NCI-H2196 (cell line): ENCODE data around the gene P2RY11.
A peak's percentile ranks its signal among the peaks of the same experiment; 100 is the strongest.

Experiments
- DNase-seq: peaks from one replicate; lab custom pipeline; 2025; ENCODE audit not compliant: unreplicated experiment; lab: John Stamatoyannopoulos, UW

P2RY11 gene

GRCh38 chr19:10111405-10111811 lies at the start of gene P2RY11:
Gene P2RY11 (plus strand): TSS chr19:10111693. CDS start chr19:10111722, 29 bp downstream.
- no peak for DNase-seq

- no peak for DNase-seq
These were observed 49.7 kb upstream of the P2RY11 start for GRCh38 chr19:10061717-10062310.

DNA sequence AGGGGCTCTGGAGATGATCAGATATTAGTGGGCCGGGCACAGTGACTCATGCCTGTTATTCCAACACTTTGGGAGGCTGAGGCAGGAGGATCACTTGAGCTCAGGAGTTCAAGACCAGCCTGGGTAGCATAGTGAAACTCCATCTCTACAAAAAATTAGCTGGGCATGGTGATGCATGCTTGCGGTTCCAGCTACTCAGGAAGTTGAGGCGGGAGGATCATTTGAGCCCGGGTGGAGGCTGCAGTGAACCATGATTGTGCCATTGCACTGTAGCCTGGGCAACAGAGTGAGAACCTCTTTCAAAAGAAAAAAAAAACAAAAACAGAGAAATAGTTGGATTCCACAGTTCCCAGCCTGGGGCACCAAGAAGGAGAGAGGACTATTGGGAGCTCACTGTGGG lies 43.3 kb upstream of the P2RY11 start:
- no peak for DNase-seq

DNA sequence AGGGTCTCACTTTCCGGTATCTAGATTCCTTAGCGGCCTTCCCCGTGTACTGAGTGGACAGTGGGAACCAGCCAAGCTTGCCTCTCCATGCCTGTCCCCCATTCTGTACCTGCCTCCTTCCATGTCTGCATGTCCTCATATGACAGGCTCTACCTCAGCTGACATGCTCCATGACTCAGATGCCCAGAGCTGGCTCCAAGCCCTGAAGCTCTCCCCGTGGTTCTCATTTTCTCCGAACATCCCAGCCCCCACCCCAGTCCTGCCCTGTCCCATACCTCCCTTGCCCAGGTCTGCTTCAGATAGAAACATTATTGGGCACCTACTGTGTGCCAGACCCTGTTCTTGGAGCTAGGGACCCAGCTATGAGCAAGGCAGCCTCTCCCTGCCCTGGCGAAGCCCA lies 42.4 kb upstream of the P2RY11 start:
- no peak for DNase-seq

- DNase-seq, result no peak
These were observed 40.6 kb upstream of the P2RY11 start for GRCh38 chr19:10070730-10071446.

DNA sequence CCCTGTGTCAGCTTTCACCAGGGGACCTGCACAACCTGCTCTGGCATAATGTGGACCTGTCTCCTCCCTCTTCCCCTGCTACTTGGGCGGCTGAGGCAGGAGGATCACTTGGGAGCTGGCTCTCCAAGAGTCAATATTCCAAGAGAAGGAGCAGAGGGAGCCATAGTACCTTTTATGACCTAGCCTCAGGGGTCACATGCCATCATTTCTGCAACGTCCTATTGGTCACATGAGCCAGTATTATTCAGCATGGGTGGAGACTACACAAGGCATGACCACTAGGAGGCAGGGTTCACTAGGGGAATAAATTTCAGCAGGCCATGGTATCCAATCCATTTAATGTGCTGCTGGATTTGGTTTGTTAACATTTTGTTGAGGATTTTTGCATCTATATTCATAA lies 37.3 kb upstream of the P2RY11 start:
- DNase-seq, result no peak

DNA sequence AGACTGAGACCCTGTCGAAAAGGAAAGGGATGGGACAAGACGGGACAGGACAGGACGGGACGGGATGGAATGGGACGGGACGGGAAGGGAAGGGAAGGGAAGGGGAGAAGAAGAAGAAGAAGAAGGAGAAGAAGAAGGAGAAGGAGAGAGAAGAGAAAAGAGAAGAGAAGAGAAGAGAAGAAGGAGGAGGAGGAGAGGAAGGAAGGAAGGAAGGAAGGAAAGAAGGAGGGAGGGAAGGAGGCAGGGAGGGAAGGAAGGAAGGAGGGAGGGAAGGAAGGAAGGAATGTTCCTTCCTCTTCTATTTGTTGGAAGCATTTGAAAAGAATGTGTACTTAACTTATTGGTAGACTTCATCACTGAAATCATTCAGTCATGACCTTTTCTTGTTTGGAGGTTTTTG lies 35.0 kb upstream of the P2RY11 start:
- no peak for DNase-seq

GRCh38 chr19:10078329-10078728 lies 33.2 kb upstream of the P2RY11 start:
- DNase-seq, result no peak

DNA sequence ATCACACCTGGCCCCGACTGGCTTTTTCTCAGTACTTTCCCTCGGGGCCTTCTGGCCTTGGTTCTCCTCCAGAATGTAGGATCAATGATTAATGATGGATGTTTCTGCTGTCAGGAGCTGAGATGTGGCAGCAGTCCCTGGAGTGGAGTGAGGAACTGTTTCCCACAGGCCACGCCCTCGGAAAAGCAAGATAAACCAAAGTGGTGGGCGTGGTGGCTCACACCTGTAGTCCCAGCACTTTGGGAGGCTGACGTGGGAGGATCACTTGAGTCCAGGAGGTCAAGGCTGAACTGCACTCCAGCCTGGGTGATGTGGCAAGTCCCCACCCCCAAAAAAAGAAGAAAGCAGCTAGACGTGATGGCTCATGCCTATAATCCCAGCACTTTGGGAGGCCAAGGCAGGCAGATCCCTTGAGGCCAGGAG lies 32.5 kb upstream of the P2RY11 start:
- DNase-seq, result no peak

DNA sequence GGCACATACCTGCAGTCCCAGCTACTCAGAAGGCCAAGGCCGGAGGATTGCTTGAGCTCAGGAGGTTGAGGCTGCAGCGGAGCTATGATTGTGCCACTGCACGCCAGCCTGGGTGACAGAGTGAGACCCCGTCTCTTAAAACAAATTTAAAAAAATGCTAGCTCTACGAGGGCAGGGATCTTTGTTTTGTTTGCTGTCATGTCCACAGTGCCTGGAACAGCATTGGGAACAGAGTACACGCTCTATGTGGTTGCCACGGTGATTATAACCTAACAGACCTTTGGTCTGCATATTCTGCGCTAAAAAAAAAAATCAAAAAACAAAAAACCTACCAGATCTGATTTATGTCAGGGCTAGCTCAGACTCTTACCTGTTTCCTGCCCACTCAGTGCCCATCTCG lies 27.6 kb upstream of the P2RY11 start:
- no peak for DNase-seq

- DNase-seq, result no peak
These were observed 26.7 kb upstream of the P2RY11 start for GRCh38 chr19:10084803-10085202.

DNA sequence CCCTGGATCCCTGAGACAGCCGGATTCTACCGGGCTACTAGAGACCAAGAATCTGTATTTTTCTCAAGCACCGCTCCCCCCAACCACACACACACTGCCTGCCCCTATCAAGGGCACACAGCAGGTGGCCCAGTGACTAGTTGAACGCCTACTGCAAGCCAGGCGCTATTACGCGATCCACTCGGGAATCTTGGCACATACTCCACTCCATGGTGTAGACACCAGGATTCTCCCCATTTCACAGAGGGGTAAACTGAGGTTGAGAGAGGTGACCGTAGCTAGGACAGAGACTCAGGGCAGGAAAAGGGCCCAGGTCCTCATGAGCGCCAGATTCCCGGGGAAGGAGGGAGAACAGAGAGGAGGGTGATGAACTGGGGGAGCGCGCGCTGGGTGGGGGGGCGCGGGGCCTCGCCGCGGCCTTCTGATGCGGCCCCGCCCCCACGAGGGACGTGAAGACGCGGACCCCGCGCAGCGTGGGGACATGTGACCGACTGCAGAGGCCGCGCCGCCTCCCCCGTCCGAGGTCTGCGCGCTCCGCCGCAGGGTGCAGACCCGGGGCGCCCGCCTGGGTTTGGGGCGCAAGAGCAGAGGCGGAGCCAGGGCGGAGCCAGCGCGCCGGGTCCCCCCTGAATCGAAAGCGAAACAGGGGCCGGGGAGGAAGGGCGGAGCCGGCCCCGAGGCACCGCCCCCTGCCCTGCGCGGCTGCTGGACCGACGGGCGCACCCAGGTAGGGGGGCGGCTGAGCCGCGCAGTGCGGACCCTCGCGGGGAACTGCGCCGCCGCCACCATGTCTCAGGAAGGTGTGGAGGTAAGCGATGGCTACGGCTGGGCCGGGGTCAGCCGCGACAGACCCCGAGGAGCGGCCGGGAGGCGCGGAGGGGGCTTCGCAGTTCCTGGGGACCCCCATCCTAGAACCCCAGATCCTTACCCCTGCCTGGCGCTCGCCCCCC lies 25.6 kb upstream of the P2RY11 start, which contains the start of gene SHFL:
Gene SHFL (plus strand): TSS at position 677 of the 950 bp plus-strand sequence. CDS start 111 bp downstream, at position 788.
- DNase-seq, result peak; percentile 69

GRCh38 chr19:10086591-10087192 lies 24.8 kb upstream of the P2RY11 start:
- no peak for DNase-seq

GRCh38 chr19:10087296-10088061 lies 24.0 kb upstream of the P2RY11 start:
- DNase-seq, result no peak

GRCh38 chr19:10088949-10089554 lies 22.4 kb upstream of the P2RY11 start:
- no peak for DNase-seq

DNA sequence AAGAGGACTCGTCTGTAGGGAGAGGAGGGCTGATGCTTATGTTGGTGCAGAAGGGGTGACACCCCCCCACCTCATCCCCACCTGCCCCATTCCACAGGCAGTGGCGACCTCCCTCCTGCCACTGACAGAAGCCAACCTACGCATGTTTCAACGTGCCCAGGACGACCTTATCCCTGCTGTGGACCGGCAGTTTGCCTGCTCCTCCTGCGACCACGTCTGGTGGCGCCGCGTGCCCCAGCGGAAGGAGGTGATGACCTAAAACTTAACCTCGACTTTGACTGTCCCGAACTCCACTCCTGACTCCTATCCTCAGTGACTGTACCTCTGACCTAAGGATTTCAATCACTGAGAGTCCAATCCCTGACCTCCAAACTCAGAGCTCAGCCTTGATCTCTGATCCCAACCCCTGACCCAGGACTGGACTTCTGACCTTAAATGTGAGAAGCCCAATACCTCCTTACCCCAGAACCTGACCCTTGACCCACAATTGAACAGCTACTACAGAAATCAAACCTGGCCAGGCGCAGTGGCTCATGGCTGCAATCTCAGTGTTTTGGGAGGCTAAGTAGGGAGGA lies 21.6 kb upstream of the P2RY11 start:
- DNase-seq, result no peak

DNA sequence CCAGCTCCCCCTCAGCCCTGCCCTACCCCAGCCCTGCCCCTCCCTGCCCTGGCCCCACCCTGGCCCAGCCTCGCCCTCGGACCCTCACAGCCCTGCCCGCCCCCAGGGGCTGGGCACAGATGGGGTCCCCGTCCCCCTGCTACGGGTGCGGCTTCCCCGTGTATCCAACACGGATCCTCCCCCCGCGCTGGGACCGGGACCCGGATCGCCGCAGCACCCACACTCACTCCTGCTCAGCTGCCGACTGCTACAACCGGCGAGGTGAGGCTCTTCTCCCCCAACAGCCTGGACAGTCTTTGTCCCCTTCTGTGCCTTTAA lies 20.2 kb upstream of the P2RY11 start:
- DNase-seq, result no peak

- no peak for DNase-seq
These were observed 19.4 kb upstream of the P2RY11 start for GRCh38 chr19:10091895-10092641.

DNA sequence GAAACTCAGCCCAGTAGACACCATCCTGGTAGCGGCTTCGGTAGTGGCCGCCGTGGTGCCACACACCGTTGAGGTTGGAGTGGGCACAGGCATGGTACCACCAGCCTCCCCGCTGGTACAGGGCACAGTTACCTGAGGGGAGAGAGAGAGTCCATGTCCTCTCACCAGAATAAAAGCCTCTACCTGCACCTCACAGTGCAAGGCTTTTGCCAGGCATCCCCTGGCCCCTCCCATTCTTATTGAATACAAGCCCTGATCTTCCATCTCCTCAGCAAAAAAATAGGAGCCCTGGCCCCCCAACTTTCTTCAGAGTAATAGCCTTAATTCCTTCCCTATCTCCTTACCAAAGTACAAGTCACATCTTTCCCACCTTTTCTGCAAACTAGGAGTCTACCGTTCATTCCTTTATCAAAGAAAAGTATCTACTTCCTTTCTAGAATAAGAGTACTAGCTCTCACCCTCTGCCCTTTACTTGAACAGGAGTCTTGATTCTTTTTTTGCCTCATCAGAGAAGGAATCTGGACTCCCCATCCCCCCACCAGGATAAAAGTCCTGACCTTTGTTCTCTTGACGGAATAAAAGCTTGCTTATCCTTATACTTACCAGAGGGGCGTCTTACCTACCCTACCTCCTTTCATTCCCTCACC lies 18.7 kb upstream of the P2RY11 start:
- no peak for DNase-seq
